GM19397 (cell line): ENCODE measurements around the gene MTSS2.

Experiments
- ATAC-seq: cut with Tn5 transposase; IDR thresholded peaks from one replicate; pipeline ENCODE4 v1.9.1; 2021; ENCODE audit warnings: mild to moderate bottlenecking, moderate library complexity; ENCODE audit not compliant: unreplicated experiment

Gene MTSS2

GRCh38 chr16:70715055-70715858 lies 29.4 kb upstream of the MTSS2 start:
- no peak for ATAC-seq

GRCh38 chr16:70714581-70715054 lies 28.8 kb upstream of the MTSS2 start:
- no peak for ATAC-seq

- no peak for ATAC-seq
Observed at GRCh38 chr16:70713824-70714223, 28.0 kb upstream of the MTSS2 start.

- ATAC-seq, result no peak
Observed at GRCh38 chr16:70713342-70713741, 27.5 kb upstream of the MTSS2 start.

GRCh38 chr16:70712942-70713341 lies 27.1 kb upstream of the MTSS2 start:
- ATAC-seq, result no peak

- ATAC-seq, result no peak
Observed at GRCh38 chr16:70712359-70712758, 26.5 kb upstream of the MTSS2 start.

- ATAC-seq, result no peak
Observed at GRCh38 chr16:70711211-70712031, 25.6 kb upstream of the MTSS2 start.

- no peak for ATAC-seq
Observed at GRCh38 chr16:70710422-70711210, 24.8 kb upstream of the MTSS2 start.

GRCh38 chr16:70709942-70710341 lies 24.1 kb upstream of the MTSS2 start:
- no peak for ATAC-seq

GRCh38 chr16:70709457-70709856 lies 23.6 kb upstream of the MTSS2 start:
- ATAC-seq, result no peak

GRCh38 chr16:70708366-70709246 lies 22.8 kb upstream of the MTSS2 start:
- no peak for ATAC-seq

GRCh38 chr16:70706948-70707465 lies 21.2 kb upstream of the MTSS2 start:
- ATAC-seq, result no peak

GRCh38 chr16:70705056-70705455 lies 19.2 kb upstream of the MTSS2 start:
- ATAC-seq, result no peak

- ATAC-seq, result no peak
Observed at GRCh38 chr16:70704586-70704985, 18.7 kb upstream of the MTSS2 start.

- no peak for ATAC-seq
Observed at GRCh38 chr16:70703835-70704381, 18.1 kb upstream of the MTSS2 start.

GRCh38 chr16:70703041-70703834 lies 17.4 kb upstream of the MTSS2 start:
- ATAC-seq, result no peak

GRCh38 chr16:70702624-70703023 lies 16.8 kb upstream of the MTSS2 start:
- no peak for ATAC-seq

GRCh38 chr16:70701998-70702397 lies 16.1 kb upstream of the MTSS2 start:
- no peak for ATAC-seq

GRCh38 chr16:70701596-70701995 lies 15.7 kb upstream of the MTSS2 start:
- no peak for ATAC-seq
